HAP-1 (cell line): ENCODE data around the gene ASCL4.
A peak's percentile ranks its signal among the peaks of the same experiment; 100 is the strongest.
"Not testable (repeated sequence)": the region's sequence is repeated elsewhere in the genome, so short reads cannot be mapped to it uniquely, and the experiment has no call there.

ENCODE experiments used
- DNase-seq, 2 experiments: peaks; one replicate each; pipeline ENCODE4 v3.0.0-alpha.2; 2016 to 2020; ENCODE audit warnings: low spot score in 2 of 2
- H3K27me3 ChIP-seq: fragments of 250-450 bp; sonication (Bioruptor Pico); 2 replicates; pipeline ENCODE4 v1.5.1; 2020; ENCODE audit warnings: low read depth, mild to moderate bottlenecking, moderate library complexity
- H3K36me3 ChIP-seq: fragments of 250-450 bp; sonication (Bioruptor Pico); replicated peaks from 2 replicates; pipeline ENCODE4 v1.5.1; 2020; ENCODE audit warnings: mild to moderate bottlenecking
- H3K4me1 ChIP-seq: fragments of 250-450 bp; sonication (Bioruptor Pico); 2 replicates; pipeline ENCODE4 v1.5.1; 2020; ENCODE audit warnings: mild to moderate bottlenecking
- H3K4me3 ChIP-seq: fragments of 250-450 bp; sonication (Bioruptor Pico); 2 replicates; pipeline ENCODE4 v1.5.1; 2020; ENCODE audit warnings: mild to moderate bottlenecking, moderate library complexity
- H3K9me3 ChIP-seq: fragments of 250-450 bp; sonication (Bioruptor Pico); 2 replicates; pipeline ENCODE4 v1.5.1; 2020; ENCODE audit warnings: mild to moderate bottlenecking, moderate library complexity
- in situ Hi-C: fragments of 300-500 bp; cut with MboI; formaldehyde crosslinking; loops from 3 replicates; pipeline ENCODE4 v1.14.3; 2020; ENCODE audit warnings: low sequenced_read_pairs, inconsistent platforms, mixed read lengths

The ASCL4 gene

DNA sequence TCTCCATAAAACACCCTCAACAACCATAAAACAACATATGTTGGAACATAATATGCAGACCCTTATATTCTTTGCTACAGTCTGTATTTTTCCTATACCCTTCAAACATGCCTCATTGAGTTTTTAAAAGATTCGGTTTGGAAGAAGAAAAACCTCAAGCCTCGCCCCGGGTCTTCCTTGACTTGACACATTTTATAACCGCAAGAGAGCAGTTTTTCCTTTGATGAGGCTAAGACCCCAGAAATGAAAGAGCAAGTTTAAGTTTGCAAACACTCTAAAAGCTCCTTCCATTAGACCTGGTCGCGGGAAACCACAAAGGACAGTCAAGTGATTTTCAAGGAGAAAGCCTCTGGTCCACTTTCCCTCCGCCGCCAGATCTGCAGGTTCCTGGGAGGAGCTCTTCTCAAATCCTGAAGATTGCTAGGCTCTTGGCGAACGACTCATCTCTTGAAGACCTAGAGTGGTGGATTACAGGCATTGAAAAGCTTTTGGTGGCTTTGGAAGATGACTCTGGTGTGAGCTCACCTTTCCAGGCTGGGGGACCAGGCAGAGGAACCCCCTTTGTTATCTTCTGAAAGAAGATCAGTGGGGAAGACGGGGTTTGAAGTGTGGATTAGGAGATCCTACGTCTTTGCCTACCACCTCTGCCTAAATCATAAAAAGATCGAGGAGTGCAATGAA, at the start of gene ASCL4:
ASCL4 (plus strand) TSS at position 356 of the 681 bp plus-strand sequence. CDS start 515 bp downstream, outside the sequence.
- no peak for DNase-seq
- H3K36me3 ChIP-seq = no peaks in the 10 kb centered on the region
- in situ Hi-C loops = no loop called here
- no peaks in the 10 kb centered on the region for H3K4me1 ChIP-seq
- no peak within 1 kb of the TSS for H3K4me3 ChIP-seq
- H3K27me3 ChIP-seq = peaks cover 46% of the 10 kb centered on the region
- H3K9me3 ChIP-seq = no peaks in the 10 kb centered on the region

DNA sequence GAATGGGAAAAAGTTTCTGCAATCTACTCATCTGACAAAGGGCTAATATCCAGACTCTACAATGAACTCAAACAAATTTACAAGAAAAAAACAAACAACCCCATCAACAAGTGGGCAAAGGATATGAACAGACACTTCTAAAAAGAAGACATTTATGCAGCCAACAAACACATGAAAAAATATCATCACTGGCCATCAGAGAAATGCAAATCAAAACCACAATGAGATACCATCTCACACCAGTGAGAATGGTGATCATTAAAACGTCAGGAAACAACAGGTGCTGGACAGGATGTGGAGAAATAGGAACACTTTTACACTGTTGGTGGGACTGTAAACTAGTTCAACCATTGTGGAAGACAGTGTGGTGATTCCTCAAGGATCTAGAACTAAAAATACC, 47.2 kb upstream of the ASCL4 start:
- in situ Hi-C loops = loop anchor here (25.0 kb wide), 1 partner anchor 810 kb away; no protein-coding TSS in a partner anchor
- not testable (repeated sequence) for H3K4me1 ChIP-seq, DNase-seq, H3K4me3 ChIP-seq, H3K27me3 ChIP-seq, H3K36me3 ChIP-seq, H3K9me3 ChIP-seq

GRCh38 chr12:107727742-107728141, 46.8 kb upstream of the ASCL4 start:
- not testable (repeated sequence) for DNase-seq, H3K27me3 ChIP-seq, H3K36me3 ChIP-seq, H3K4me3 ChIP-seq, H3K4me1 ChIP-seq, H3K9me3 ChIP-seq
- in situ Hi-C loops = loop anchor here (25.0 kb wide), 1 partner anchor 810 kb away; no protein-coding TSS in a partner anchor

- Histone ChIP-seq H3K4me1 (no peaks in the 10 kb centered on the region), H3K9me3 (no peaks in the 10 kb centered on the region), H3K27me3 (no peaks in the 10 kb centered on the region), H3K36me3 (peaks cover 28% of the 10 kb centered on the region), H3K4me3 (no peak overlapping the region)
- in situ Hi-C loops = loop anchor here (25.0 kb wide), 1 partner anchor 807 kb away; no protein-coding TSS in a partner anchor
- no peak for DNase-seq
Measured at GRCh38 chr12:107730618-107731341, 43.7 kb upstream of the ASCL4 start.

DNA sequence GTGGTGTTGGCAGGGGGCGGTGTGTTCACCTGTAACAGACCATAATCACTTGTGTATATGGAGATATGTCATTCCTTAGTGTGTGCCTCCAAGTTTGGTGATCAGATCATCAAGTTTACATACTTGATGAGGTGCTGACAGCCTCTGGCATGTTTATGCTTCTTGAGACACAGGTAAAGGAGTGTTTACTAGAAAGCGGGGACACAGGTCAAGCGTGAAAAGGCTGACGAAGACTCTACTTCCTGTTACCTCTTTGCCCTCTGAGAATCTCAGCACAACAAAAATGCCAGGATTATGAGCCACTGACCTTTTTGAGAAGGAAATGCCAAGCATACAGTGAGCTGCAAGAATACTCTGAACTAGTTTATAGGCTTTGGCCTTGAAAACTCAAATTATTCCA, 43.1 kb upstream of the ASCL4 start:
- Histone ChIP-seq H3K4me3 (no peak overlapping the region), H3K36me3 (peaks cover 34% of the 10 kb centered on the region), H3K4me1 (no peaks in the 10 kb centered on the region), H3K9me3 (no peaks in the 10 kb centered on the region), H3K27me3 (no peaks in the 10 kb centered on the region)
- DNase-seq = no peak
- in situ Hi-C loops = loop anchor here (25.0 kb wide), 1 partner anchor 806 kb away; no protein-coding TSS in a partner anchor

DNA sequence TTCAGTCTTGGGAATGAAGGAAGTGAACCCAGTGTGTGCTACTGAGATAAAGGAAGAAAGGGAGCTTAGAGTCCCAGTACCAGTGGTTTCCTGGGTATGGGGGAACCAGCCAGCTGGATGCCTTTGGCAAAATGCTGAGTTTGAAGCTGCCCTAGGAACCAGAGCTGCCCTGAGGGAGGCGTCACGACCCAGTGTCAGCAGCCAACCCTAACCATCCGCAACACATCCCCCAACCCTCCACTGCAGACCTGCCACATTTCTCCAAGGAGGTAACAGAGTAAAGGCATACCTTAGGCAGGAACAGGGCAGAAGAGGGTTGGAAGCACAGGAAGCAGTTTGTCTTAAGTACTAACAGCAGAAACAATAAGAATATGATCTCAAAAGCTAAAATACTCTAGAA, 42.1 kb upstream of the ASCL4 start:
- Histone ChIP-seq H3K4me1 (no peaks in the 10 kb centered on the region), H3K4me3 (no peak overlapping the region), H3K36me3 (peaks cover 44% of the 10 kb centered on the region), H3K27me3 (no peaks in the 10 kb centered on the region), H3K9me3 (no peaks in the 10 kb centered on the region)
- in situ Hi-C loops = loop anchor here (25.0 kb wide), 1 partner anchor 805 kb away; no protein-coding TSS in a partner anchor
- DNase-seq = no peak

- Histone ChIP-seq H3K4me3 (no peak overlapping the region), H3K4me1 (no peaks in the 10 kb centered on the region), H3K36me3 (peaks cover 61% of the 10 kb centered on the region), H3K9me3 (no peaks in the 10 kb centered on the region), H3K27me3 (no peaks in the 10 kb centered on the region)
- in situ Hi-C loops = loop anchor here (25.0 kb wide), 1 partner anchor 803 kb away; no protein-coding TSS in a partner anchor
- DNase-seq = no peak
Measured at GRCh38 chr12:107734139-107734538, 40.4 kb upstream of the ASCL4 start.

GRCh38 chr12:107735763-107736162, 38.7 kb upstream of the ASCL4 start:
- no peak for DNase-seq
- in situ Hi-C loops = loop anchor here (25.0 kb wide), 1 partner anchor 802 kb away; no protein-coding TSS in a partner anchor
- no peak overlapping the region for H3K4me3 ChIP-seq
- H3K9me3 ChIP-seq = no peaks in the 10 kb centered on the region
- peaks cover 78% of the 10 kb centered on the region for H3K36me3 ChIP-seq
- no peaks in the 10 kb centered on the region for H3K4me1 ChIP-seq
- no peaks in the 10 kb centered on the region for H3K27me3 ChIP-seq

DNA sequence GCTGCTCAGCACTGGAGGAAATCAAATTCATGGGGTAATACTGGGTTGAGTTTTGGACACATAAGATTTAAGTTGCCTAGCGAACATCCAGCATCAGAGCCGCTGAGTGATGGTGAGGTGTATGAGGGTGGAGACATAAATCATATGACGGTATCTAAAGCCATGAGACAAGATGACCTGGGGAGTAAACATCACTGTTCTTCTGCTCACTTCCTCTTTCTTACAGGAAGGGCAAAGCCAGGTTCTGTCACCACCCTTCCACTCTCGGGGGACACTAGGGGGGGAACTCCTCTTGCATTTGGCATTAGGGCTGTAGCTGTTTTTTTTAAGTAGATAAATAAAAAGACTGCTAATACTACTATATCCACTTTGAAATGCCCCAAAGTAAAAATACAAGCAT, 37.6 kb upstream of the ASCL4 start:
- DNase-seq = no peak

GRCh38 chr12:107748472-107748871, 26.0 kb upstream of the ASCL4 start:
- H3K4me3 ChIP-seq = no peak overlapping the region
- H3K9me3 ChIP-seq = no peaks in the 10 kb centered on the region
- DNase-seq = no peak
- H3K27me3 ChIP-seq = no peaks in the 10 kb centered on the region
- in situ Hi-C loops = loop anchor here (25.0 kb wide), 1 partner anchor 789 kb away; no protein-coding TSS in a partner anchor
- no peaks in the 10 kb centered on the region for H3K4me1 ChIP-seq
- H3K36me3 ChIP-seq = peaks cover 94% of the 10 kb centered on the region

More for the DNA sequence above, 37.6 kb upstream of the ASCL4 start:
- Histone ChIP-seq H3K4me3 (no peak overlapping the region), H3K9me3 (no peaks in the 10 kb centered on the region), H3K4me1 (no peaks in the 10 kb centered on the region), H3K27me3 (no peaks in the 10 kb centered on the region), H3K36me3 (peaks cover 89% of the 10 kb centered on the region)
- in situ Hi-C loops = loop anchor here (25.0 kb wide), 1 partner anchor 800 kb away; no protein-coding TSS in a partner anchor

DNA sequence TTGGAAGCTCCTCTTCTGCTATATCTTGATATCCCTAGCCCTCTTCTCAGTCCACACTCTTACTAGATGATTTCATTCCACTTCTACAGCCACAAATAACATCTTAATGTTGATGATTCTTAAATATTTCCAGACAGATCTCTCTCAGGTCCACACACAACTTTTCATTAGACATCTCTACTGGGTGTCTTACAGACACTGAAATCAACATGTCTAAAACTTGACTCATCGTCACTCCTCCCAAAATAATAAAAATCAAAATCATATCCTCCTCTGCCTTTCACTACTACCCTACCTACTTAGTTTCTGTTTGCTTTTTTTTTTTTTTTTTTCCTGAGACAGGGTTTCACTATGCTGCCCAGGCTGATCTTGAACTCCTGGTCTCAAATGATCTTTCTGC, 25.4 kb upstream of the ASCL4 start:
- in situ Hi-C loops = loop anchor here (25.0 kb wide), 1 partner anchor 788 kb away; no protein-coding TSS in a partner anchor
- H3K36me3 ChIP-seq = peaks cover 94% of the 10 kb centered on the region

GRCh38 chr12:107759410-107759809, 15.1 kb upstream of the ASCL4 start:
- no peaks in the 10 kb centered on the region for H3K27me3 ChIP-seq
- H3K36me3 ChIP-seq = peaks cover 44% of the 10 kb centered on the region
- peak; percentile 58 to 72 for DNase-seq
- no peaks in the 10 kb centered on the region for H3K9me3 ChIP-seq
- in situ Hi-C loops = loop anchor here (5.0 kb wide), 1 partner anchor 72 kb away; the partner anchor contains the start of gene PWP1
- peaks cover 6% of the 10 kb centered on the region for H3K4me1 ChIP-seq
- peak overlapping the region; percentile 81 for H3K4me3 ChIP-seq

More for the DNA sequence above, 25.4 kb upstream of the ASCL4 start:
- DNase-seq = no peak
- Histone ChIP-seq H3K4me1 (no peaks in the 10 kb centered on the region), H3K27me3 (no peaks in the 10 kb centered on the region), H3K9me3 (no peaks in the 10 kb centered on the region), H3K4me3 (no peak overlapping the region)

DNA sequence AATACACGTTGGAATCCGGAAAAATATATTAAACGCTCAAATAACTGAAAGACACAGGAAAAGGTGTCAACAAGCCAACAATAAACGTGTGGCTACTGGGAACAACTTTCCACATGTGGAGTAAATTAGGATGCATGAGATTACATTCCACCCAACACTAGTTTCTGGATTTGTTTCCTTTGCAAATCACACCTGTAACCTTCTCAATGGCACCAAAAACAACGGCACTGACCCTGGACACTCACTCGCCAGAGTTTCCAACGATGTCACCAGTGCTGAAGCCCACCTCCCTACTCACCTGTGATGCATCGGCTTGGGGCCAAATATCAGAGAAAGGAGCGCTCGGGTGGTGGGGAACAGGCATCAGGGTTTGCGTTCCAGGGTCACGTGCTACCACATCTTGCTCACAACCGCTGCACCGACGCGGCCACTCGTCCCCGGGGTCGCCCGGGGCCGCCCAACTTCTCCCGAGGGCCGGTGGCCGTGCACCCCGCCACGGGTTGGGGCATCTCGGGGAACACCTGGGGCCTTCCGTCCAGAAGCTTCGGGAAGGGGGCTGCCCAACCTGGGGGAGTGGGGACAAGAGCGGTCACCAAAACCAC, 14.2 kb upstream of the ASCL4 start:
- in situ Hi-C loops = no loop called here
- no peaks in the 10 kb centered on the region for H3K27me3 ChIP-seq
- peak; percentile 13 to 56 for DNase-seq
- peaks cover 35% of the 10 kb centered on the region for H3K36me3 ChIP-seq
- no peaks in the 10 kb centered on the region for H3K9me3 ChIP-seq
- H3K4me1 ChIP-seq = peaks cover 6% of the 10 kb centered on the region
- peak overlapping the region; percentile 81 for H3K4me3 ChIP-seq
